HG03558 (cell line): ENCODE measurements around the gene LGR6.

Source experiments
- ATAC-seq: cut with Tn5 transposase; IDR thresholded peaks from one replicate; pipeline ENCODE4 v1.9.1; 2021; ENCODE audit warnings: moderate number of reproducible peaks; ENCODE audit not compliant: unreplicated experiment; ENCODE audit errors: extremely low read depth

LGR6 gene

DNA sequence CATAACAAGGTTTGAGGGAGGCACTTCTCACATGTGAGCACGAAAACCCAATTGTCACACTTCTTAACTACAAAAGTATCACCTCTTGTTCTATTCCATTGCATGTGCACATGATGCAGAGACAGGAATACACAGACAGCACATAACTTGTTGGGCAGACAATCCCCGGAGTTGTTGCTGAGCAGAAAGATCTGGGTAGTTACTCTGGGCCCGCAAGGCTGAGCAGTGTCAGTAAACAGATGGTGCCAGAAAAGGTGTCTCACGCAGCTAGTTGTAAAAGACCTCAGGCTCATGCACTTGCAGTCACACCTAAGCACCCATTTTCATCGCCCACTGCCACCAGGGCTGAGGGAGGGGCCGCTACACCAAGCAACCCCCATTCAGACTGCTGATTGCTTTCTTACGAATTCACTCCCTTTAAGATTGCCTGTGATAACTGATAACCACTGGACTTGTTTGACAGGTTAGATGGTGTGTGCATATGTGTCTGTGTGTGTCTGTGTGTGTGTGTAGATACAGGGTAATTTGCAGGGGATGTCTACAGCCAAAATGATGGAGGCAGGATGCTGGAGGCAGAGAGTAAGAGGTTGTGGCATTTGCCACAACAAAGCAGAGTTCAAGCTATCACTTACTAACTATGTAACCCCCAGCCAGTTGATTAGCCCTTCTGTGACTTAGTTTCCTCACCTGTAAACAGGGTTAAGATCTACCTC lies 4.2 kb downstream of the LGR6 start:
- ATAC-seq: no peak

DNA sequence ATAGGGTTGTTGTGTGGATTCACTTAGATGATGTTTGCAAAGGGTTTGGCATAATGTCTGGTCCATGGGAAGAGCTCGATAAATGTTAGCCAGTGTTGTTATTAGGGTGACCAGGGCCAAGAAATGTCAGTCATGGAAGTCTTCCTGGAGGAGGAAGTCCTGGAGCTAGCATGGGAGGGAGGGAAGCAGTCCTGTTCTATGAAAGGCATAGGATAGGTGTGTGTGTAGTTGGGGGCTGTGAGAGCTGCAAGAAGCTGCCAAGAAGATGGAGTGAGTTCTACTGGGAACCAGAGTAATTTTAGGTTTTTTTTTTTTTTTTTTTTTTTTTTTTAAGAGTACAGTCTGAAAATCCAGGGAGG lies 4.7 kb downstream of the LGR6 start:
- no peak for ATAC-seq

DNA sequence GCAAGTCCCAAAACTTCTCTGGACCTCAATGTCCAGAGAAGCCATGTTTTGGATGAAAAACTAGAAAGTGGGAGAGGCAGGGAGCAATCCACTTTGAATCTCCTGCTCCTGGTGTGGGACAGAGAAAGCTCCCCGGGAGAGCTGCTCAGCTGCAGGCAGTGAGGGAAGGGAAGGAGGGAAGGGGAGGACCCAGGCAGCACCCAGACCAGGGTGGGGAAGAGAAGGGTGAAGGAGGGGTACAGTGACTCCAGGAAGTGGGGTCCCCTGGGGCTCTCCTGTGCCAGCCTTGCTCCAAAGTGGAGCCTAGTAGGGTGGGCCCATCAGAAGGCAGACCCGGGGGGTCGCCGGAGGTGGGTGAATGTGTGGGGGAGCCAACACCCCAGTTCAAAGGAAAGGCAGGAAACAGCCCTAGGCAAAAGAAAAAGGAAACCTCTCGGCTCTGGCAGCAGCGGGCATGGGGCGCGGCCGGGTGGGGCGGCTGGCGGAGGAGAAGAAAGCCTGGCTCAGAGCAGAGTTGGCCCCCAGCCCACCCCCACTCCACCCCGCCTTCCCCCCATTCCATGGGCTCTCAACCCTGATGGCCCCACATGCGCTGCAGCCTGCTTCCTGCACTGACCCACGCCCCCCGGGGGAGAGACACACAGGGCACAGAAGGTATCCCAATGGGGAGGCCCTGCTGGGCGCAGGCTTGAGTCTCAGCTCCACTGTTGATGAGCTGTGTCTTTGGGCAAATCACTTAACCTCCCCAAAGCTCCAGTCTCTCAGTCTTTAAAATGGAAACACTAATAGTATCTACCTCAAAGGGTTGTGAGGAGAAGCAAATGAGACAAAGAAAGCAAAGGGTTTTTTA lies 5.7 kb downstream of the LGR6 start:
- no peak for ATAC-seq

DNA sequence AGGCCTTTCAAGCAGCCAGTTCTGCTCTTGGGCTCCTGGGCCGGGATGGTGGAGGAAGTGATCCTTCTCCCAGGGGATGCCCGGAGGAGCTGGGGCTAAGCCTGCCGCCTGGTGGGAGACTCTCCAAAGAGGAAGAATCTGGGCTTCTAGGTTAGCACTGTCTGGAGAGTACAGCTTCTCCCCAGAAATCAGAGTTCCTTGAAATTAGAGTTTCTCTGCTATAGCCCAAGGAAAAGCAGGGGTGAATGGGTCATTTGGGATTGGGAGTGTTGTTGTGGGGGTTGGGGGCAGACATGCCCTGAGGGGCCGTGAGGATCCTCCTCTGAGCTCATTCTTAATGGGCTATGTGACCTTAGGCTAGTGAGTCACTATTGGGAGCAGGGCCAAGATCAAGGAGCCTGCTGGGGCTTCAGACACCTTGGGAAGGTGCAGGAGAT lies 6.5 kb downstream of the LGR6 start:
- ATAC-seq: no peak

DNA sequence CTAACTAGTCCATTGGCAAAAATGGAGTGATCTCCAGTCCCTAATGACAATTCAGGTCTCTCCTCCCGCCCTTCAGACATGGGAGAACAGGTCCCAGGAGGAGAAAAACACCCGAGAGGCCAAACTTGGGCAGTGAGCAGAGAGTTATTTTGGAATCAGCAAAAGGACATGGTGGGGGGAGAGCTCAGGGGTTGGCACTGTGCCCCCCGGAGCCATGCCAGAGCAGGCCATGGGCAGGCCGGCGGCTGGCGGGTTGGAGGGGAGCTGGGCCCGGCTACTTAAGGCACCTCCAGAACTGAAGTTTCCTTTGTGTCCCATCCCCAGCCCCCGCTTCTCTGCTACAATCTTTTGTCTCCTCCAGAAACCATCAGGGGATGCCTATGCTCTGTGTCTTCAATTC lies 7.1 kb downstream of the LGR6 start:
- ATAC-seq: no peak

DNA sequence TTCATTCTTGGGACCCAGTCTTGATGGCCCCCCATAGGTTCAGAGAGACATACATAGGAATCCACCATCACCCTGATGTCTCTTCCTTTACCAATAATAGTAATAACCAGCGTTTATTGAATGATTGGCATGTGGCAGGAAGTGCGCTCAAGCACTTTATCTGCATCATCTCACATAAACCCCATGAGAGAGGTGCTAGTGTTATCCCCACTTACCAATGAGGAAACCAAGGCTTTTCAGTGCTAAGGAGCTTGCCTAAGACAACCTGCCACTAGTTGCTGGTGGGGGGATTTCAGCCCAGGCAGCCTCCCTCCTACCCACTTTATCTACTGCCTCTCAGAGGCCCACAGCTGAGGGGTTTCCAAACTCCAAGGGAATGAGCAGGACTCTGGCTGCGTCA lies 7.7 kb downstream of the LGR6 start:
- ATAC-seq: no peak

DNA sequence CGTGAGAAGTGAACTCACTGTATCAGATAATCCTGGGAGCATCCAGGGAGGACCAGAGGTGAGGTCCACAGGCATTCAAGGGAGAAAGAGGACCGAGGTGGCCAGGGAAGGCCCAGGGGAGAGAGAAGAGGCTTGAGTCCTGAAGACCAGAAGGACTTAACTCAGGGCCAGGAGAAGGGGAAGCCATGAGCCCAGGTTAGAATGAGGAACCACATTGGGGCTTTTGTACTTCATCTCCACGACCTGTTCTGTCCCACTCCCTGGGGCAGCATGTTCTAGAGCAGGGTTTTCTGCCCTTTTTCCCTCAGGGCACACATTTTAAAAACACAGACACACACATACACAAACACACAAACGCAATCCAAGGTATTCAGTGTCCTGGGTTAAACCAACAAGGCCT lies 8.4 kb downstream of the LGR6 start:
- no peak for ATAC-seq

DNA sequence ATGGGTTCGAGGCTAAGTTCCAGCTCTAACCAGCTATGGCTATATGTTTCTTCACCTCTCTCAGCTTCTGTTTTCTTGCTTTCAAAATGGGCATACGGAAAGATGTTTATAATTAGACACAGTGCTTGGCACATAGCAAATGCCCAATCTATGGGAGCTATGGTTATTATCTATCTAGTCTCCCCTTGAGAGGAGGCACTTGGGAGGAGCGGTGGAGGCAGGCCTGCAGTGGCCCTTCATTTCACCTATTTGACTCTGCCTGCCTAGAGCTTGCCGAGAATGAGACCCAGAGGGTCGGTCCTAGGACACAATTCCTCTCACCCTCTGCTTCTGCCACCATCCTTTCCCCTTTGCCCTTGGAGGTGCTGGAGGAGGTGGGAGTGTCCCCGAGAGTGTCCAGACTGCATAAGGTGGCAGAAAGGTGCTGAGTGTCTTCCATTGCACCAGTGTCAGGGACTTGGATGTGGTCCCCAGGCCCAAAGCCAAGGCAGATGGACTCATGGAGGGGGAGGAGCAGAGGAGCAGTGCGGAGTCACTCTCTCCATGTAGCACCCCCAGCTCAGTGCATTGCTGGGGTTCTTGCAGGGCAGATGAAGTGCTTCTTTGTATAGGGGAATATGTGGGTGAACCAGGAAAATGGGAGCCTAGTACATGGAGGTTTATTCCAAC lies 9.0 kb downstream of the LGR6 start:
- no peak for ATAC-seq

DNA sequence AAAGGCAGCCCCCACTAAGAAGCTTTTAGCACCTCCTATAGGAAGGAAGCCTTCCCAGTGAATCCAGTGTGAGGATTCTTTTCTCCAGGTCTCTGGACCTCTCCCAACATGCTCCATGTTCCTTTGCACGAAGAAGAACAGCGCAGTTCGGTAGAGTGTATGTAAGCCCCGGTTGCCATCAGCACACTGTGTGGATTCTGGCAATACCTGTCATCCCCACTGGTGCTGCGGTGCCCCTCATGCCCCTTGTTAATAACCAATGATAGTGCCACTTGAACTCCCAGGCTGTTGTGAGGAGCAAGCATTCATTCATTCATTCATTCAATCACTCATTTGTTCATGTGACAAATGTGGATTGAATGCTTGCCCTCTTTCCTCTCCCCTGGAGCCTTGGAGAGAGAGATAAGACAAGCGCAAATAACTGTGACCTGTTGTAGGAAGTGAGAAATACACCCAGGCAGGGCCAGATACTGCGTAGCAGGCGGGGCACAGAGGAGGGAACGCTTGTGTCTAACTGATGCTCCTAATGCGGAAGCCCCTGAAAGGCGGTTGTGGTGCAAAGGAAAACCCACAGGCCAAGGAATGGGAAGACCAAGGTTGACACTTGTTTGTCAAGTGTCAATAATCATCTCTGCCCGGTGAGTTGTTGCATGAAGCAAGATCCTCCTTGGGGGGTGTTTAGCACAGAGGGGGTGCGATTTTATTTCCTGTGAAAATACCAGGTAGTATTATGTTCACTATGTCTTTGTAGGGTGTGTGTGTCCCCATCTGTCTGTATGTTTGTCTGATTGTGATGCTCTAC lies 9.8 kb downstream of the LGR6 start:
- no peak for ATAC-seq

DNA sequence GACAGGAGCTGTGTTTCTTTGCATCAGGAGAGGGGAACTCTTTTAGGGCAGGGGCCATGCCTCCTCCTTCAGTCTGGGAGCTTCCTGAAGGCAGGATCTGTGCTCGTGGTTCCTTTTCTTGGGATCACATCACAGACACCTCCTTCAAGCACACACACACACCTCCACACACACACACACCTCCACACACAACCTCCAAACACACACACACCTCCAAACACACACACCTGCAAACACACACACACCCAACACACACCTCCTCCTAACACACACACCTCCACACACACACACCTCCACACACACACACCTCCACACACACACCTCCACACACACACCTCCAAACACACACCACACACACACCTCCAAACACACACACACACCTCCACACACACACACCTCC lies 10.5 kb downstream of the LGR6 start:
- no peak for ATAC-seq

DNA sequence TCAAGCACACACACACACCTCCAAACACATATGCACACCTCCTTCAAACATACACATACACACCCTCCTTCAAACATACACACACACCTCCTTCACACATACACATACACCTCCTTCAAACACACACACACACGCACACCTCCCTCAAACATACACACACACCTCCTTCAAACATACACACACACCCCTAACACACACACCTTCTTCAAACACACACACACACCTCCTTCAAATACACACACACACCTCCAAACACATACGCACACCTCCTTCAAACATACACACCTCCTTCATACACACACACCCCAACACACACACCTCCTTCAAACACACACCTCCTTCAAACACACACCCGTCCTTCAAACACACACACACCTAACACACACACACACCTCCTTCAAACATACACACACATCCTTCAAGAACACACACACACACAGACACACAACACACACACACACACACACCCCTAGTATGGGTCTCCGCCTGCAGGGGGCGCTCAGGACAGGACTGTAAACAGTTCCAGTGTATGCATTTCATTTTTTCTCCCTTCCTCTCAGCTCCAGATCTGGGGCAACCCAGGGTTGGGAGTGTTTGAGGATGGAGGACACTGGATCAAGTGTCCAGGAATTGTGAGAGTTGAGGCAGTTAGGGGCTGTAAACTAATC lies 12.1 kb downstream of the LGR6 start:
- no peak for ATAC-seq

DNA sequence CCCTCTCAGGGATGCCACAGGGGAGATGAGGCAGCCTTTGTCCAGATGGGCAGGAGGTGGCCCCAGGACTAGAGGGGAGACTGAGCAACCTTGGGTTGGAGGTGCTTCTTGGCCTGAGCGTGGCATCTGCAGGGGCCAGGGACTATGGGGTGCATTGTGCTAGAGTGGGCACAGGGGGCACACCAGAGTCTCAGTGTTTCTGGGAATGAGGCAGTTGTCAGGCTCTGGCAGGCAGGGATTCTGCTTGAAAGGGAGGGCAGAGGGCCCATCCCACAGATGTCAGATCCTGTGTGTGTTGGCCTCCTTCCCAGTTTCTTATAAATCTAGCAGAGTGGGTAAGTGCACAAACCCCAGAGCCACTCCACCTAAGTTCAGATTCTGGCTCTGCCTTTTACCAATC lies 13.7 kb downstream of the LGR6 start:
- ATAC-seq: no peak

DNA sequence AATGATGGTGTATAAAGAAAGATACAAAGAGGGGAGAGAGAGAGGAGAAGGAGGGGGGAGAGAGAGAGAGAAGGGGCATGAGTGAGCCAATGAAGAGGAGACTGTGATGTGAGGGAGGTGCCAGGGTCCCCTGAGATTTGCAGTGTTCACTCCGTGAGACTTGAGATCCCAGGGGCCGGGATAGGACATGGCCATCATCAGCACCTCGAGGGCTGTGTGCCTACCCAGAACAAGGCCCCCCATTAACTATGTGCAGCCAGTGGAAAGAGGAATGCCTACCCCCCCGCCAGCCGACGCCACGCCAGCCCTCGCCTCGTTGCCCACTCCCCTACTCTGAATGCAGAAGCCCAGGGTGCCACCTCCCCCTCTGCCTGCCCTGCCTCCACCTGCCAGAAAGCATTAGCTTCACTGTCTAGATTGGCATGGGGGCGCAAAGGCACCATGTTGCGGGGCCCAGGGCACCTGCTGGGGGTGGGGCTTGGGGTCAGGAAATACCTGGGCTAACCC lies 14.8 kb downstream of the LGR6 start:
- ATAC-seq: no peak

DNA sequence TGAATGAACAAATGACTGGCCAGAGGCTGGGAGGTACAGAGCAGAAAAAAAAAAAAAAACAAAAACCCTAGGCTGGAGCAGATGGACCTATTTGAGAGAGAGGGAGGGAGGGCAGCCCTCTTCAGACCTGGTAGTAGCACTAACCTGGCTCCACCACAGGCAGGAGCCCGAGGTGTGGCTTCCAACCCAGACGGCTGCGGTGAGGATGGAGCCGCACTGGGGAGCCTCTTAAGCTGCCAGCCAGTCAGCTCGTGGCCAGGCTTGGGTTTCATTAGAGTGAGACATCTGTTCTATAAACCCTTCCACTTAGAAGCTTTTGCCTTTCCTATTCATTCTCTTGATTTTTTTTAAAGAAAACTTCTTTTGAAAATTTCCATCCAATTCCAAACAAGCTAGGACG lies 16.8 kb downstream of the LGR6 start:
- ATAC-seq: no peak

DNA sequence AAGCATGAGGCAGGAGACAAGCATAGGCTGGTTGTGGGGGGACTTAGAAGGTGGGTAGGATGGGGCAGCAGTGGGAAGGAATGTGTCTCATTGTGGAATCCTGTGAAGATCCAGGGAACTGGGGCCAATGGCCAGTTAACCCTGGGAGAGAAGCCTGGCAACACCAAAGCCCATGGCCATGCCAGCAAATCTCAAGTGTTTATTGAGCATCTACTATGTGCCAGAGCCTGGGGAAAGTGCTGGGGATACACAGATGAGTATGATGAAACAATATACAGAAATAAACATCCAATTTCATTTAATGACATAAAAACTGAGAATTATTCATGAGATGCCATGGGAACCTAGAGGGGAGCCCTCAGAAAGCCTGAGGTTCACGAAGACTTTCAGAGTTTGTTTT lies 17.4 kb downstream of the LGR6 start:
- ATAC-seq: no peak

DNA sequence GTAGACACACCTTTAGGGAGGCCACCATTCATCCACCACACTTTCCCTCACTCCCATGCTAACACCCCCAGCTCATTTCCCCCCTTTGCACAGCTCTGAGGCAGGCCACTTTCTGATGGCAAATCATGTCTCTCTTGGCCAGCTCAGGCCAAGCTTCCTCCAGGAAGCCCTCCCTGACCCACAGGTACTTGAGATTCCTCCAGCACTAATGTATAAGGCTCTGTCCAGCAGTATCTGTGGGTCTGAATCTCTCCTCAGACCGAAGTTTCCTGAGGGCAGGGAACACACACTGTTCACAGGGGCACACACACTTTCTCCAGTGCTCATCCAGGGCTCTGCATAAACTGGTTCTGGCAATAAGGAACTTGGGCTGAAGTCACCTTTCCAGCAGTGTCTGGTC lies 19.2 kb downstream of the LGR6 start:
- ATAC-seq: no peak

DNA sequence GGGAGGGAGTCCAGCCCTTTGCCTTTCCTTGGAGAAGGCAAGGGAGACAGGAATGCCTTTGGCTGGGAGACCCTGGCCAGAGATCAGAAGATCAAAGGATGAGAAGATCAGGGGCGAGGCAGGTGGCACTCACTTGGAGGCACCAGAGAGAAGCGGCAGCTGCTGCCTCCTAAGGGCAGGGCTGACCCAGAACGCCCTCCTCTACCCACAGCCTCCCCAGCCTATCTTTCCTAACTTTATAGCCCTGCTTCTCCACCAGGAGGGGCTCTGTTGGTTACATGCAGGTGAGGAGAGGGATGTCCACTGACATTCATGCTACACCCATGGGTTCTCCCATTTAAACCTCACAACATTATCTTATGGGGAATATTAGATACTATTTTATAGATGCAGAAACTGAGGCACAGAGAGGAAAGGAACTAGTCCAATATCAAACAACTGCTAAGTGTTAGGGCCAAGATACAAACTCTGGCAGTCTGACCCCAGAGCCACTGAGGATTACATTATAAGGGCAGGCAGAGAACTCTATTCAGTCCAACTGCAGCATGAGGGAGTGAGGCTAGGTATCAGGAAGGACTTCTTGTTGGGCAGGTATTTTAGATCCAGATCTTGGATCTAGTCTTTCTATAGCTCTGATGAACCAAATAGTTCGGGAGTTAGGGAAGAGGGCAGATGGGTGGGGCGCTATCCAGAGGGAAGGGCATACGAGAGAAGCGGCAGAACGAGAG lies 19.9 kb downstream of the LGR6 start:
- ATAC-seq: no peak

DNA sequence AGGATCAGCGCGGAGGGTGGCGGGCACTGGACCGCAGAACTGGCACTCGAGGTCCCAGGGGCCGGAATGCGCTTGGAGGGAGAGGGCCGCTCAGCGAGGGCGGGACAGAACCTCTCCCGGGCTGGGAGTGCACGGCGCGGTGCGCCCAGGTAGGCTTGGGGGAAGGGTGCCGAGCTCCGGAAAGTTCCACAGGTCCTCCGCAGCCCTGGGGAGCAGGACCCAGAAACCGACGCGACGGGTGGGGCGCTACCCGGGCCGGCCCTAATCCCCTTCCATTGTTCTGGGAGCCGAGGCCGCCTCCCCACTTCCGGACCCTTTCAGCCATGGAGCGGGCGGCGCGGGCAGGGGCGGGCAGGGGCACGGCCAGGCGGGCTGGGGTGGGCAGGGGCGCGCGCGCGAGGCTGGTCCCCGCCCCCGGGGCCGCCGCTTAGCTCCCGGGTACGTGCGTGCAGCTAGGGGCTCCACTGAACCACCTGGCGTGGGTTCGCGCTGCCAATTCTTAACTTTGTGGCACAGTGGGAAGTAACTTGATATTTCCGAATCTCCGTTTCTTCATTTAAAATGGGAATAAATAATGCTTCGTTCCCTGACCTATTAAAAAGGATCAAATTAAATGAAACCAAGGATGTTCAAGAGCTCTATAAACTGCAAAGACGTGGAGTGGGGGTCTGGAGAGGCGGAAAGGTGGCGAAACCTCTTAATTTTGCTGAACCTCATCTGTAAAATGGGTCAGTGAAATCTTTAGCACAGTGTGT lies 20.7 kb downstream of the LGR6 start:
- no peak for ATAC-seq
